ENCODE results near the gene SDK2. TPM values are rescaled to one million over a fixed set of nuclear protein-coding genes. Genes with fewer than 3 reads are reported as not detected.

SDK2 gene
- total and polyA plus RNA-seq, 2 of the 4 experiments (the other 2 are of a cell fraction) = under 0.01 to 0.03 TPM

DNA sequence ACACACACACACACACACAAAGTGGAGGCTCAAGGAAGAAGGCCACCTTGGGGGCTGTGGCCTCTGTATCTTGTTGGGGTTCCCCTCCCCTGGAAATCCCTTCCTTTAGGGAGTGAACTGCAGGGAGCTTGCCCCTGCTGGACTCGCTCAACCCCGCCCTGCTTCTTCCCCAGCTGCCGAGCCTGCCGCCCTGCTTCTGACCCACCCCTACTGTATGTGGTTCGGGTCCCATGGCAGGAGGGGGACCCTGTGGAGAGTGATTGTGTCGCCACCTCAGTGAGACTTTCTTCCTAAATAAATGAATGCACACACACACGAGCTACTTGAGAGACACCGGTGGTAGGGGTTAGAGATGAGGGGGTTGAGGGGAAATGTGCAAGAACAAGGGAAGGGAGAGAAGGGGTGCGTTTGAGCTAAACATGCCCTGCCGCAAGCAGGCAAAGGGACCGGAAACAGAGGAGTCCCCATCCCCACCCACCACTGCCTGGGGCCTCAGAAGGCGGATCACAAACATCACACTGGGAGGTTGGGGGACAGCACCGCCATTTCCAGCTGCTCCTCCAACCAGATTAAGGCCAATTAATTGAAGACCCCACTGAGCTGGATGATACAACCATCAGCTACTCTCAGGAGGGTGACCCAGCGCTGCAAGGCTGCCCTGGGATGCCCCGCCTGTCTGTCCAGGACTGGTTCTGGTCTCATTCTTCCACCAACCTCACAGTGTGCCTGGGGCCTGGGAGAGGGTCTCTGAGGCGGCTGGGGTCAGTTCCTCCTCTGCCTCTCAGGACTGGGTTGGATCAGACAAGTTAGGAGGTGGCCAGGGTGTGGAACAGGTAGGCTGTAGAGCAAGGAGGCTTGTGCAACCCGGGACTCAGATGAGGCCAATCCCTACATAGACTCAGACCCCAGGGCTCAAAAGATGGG, 98.9 kb downstream of the SDK2 start:
- Histone ChIP-seq H2AK5ac (ENCODE audit: low read depth, low read length) (no peak overlapping the region), H3K14ac (replicated peaks; ENCODE audit: low read depth, low read length) (no peak overlapping the region), H3K4me3 (ENCODE audit: insufficient read depth, low read depth, low read length) (no peak overlapping the region), H4K8ac (ENCODE audit: low read depth in 2 of 2, low read length in 2 of 2) (no peak overlapping the region), H4K20me1 (ENCODE audit: insufficient read depth, low read length) (no peaks in the 10 kb centered on the region), H2BK20ac (ENCODE audit: low read depth, low read length) (no peak overlapping the region), H2BK120ac (ENCODE audit: low read depth, low read length) (no peak overlapping the region), H3K9ac (ENCODE audit: low read depth, low read length) (no peak overlapping the region), H3K36me3 (ENCODE audit: control insufficient read depth, insufficient read depth, low read length) (no peaks in the 10 kb centered on the region), H2BK5ac (ENCODE audit: low read depth, low read length, poor library complexity, severe bottlenecking) (no peak overlapping the region), H4K5ac (ENCODE audit: low read depth, low read length) (no peak overlapping the region), H2AK9ac (replicated peaks; ENCODE audit: low read depth, low read length, poor library complexity) (no peak overlapping the region), H3K9me1 (ENCODE audit: insufficient read depth, low read length) (no peaks in the 10 kb centered on the region), H3K4ac (ENCODE audit: low read depth, low read length) (no peak overlapping the region), H4K91ac (ENCODE audit: insufficient read depth, low read depth, low read length) (no peak overlapping the region), H2AFZ (replicated peaks; ENCODE audit: low read length, poor library complexity) (no peak overlapping the region), H3K4me2 (ENCODE audit: low read depth, low read length) (no peak overlapping the region), H3K79me1 (ENCODE audit: low read depth in 1 of 2, low read length in 2 of 2) (no peaks in the 10 kb centered on the region), H3K27ac (ENCODE audit: insufficient read depth, low read length) (no peak overlapping the region), H3K4me1 (ENCODE audit: control insufficient read depth, insufficient read depth, low read length) (no peaks in the 10 kb centered on the region), H2BK15ac (ENCODE audit: low read depth, low read length) (no peak overlapping the region), H3K27me3 (ENCODE audit: control insufficient read depth, insufficient read depth, low read length) (no peaks in the 10 kb centered on the region), H3K56ac (ENCODE audit: extremely low read depth, insufficient read depth, low read length) (no peak overlapping the region), H3K18ac (ENCODE audit: low read depth, low read length) (no peak overlapping the region), H3K9me3 (ENCODE audit: control insufficient read depth, insufficient read depth, low read length) (no peaks in the 10 kb centered on the region), H3K23ac (ENCODE audit: low read depth, low read length) (no peak overlapping the region)
- POLR2A ChIA-PET (ENCODE audit: unreplicated experiment) = no interaction called here
- DNase-seq (no peak), ATAC-seq (ENCODE audit: low read depth) (no peak)
- dilution Hi-C loops (cut with HindIII; ENCODE audit: low sequenced_read_pairs, unreplicated experiment) (no loop called here), intact Hi-C loops (cut with micrococcal nuclease) (no loop called here), in situ Hi-C loops (cut with MboI; ENCODE audit: low sequenced_read_pairs) (loop anchor here (25.0 kb wide), 1 partner anchor 283 kb away; the partner anchor contains the start of gene CPSF4L)
- no TSS peak for BruUV-seq (replicated peaks)
- WGBS, 2 experiments (ENCODE audit: extremely low coverage in 2 of 2, insufficient read length in 1 of 2) = 60% methylated on average over 2 of the region's 17 CpGs; no CpG with 5 or more reads in 1 of the 2 experiments
- CTCF ChIA-PET = no interaction called here
- TF ChIP-seq, protein P1, sequence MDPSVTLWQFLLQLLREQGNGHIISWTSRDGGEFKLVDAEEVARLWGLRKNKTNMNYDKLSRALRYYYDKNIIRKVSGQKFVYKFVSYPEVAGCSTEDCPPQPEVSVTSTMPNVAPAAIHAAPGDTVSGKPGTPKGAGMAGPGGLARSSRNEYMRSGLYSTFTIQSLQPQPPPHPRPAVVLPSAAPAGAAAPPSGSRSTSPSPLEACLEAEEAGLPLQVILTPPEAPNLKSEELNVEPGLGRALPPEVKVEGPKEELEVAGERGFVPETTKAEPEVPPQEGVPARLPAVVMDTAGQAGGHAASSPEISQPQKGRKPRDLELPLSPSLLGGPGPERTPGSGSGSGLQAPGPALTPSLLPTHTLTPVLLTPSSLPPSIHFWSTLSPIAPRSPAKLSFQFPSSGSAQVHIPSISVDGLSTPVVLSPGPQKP (IDR thresholded peaks at IDR 0.05; ENCODE audit: borderline replicate concordance, low read depth, low read length) = no peak
- TF ChIP-seq RCOR1 (IDR thresholded peaks at IDR 0.05; ENCODE audit: insufficient replicate concordance, low read length) (no peak), CHD1 (IDR thresholded peaks at IDR 0.05; ENCODE audit: low read depth, low read length) (no peak), BHLHE40 (IDR thresholded peaks at IDR 0.05; ENCODE audit: low read depth, low read length) (no peak), SMC3 (IDR thresholded peaks at IDR 0.05; ENCODE audit: low read depth, low read length) (no peak), FOS (IDR thresholded peaks at IDR 0.05; ENCODE audit: low read depth, low read length) (no peak), CEBPB (IDR thresholded peaks at IDR 0.05; ENCODE audit: low read depth, low read length) (no peak), RAD21 (IDR thresholded peaks at IDR 0.05; ENCODE audit: low read length) (no peak), NFE2L2 (IDR thresholded peaks at IDR 0.05; ENCODE audit: low read depth, low read length) (no peak), RFX5 (IDR thresholded peaks at IDR 0.05; ENCODE audit: low read depth, low read length) (no peak), POLR2A (IDR thresholded peaks at IDR 0.05; ENCODE audit: low read depth, low read length) (no peak)
- TF ChIP-seq, protein P2, sequence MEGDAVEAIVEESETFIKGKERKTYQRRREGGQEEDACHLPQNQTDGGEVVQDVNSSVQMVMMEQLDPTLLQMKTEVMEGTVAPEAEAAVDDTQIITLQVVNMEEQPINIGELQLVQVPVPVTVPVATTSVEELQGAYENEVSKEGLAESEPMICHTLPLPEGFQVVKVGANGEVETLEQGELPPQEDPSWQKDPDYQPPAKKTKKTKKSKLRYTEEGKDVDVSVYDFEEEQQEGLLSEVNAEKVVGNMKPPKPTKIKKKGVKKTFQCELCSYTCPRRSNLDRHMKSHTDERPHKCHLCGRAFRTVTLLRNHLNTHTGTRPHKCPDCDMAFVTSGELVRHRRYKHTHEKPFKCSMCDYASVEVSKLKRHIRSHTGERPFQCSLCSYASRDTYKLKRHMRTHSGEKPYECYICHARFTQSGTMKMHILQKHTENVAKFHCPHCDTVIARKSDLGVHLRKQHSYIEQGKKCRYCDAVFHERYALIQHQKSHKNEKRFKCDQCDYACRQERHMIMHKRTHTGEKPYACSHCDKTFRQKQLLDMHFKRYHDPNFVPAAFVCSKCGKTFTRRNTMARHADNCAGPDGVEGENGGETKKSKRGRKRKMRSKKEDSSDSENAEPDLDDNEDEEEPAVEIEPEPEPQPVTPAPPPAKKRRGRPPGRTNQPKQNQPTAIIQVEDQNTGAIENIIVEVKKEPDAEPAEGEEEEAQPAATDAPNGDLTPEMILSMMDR (conservative IDR thresholded peaks at IDR 0.05; ENCODE audit: low read depth, low read length) = no peak
